ENCODE results near the gene ECEL1.

The ECEL1 gene

DNA sequence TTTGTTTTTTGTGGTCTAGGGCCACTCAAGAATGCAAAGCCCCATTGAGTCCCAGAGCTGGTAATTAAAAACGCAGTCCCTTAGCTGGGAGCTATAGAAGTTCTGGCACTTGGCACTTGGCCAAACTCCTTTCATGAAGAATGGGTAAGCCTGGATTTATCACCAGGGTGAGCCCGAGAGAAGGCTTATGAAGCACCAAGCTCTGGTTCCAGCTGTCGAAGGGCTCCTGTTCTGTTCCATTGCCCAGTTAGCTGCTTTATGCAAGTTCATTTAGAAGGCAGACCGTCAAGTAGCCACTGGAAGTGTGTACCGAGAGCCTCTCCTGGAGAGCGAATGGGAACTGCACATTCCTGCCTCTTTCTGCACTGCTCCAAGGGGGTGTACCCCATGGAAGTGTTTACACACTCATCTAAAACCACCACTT, 14.2 kb downstream of the ECEL1 start:
- Histone ChIP-seq H3K27me3 (no peaks in the 10 kb centered on the region), H3K27ac (no peak overlapping the region), H4K20me1 (no peaks in the 10 kb centered on the region; a peak in 1 of 22 replicates), H3K9me3 (replicated peaks in 1 of 11) (peaks cover 0 to 20% (median 7%) of the 10 kb centered on the region in 11 experiments; a peak in 12 of 22 replicates), H3K4me2 (no peak overlapping the region), H3K9ac (no peak overlapping the region), H3K4me1 (no peaks in the 10 kb centered on the region), H3K36me3 (no peaks in the 10 kb centered on the region), H3K4me3 (no peak overlapping the region)
- TF ChIP-seq Cebpa-rat (IDR thresholded peaks at IDR 0.05): no peak

GRCh38 chr2:232466221-232466620, 21.4 kb downstream of the ECEL1 start:
- Histone ChIP-seq H3K27ac (no peak overlapping the region), H3K36me3 (no peaks in the 10 kb centered on the region), H3K27me3 (no peaks in the 10 kb centered on the region), H3K4me2 (peak overlapping the region in 6 of 11 experiments; percentile 2 to 26 (median 18); a peak in 3 of 22 replicates), H3K4me1 (peaks cover 0 to 7% (median 4%) of the 10 kb centered on the region in 10 experiments; a peak in 4 of 20 replicates), H3K9me3 (replicated peaks in 1 of 11) (no peaks in the 10 kb centered on the region), H3K9ac (no peak overlapping the region), H3K4me3 (no peak overlapping the region), H4K20me1 (no peaks in the 10 kb centered on the region)
- no peak for TF ChIP-seq Cebpa-rat (IDR thresholded peaks at IDR 0.05)

GRCh38 chr2:232465061-232465460, 22.6 kb downstream of the ECEL1 start:
- Histone ChIP-seq H3K9me3 (replicated peaks in 1 of 11) (no peaks in the 10 kb centered on the region), H3K9ac (no peak overlapping the region), H3K4me3 (no peak overlapping the region), H3K27me3 (no peaks in the 10 kb centered on the region), H3K27ac (no peak overlapping the region), H3K4me1 (peaks cover 0 to 7% (median 4%) of the 10 kb centered on the region in 10 experiments; a peak in 4 of 20 replicates), H3K36me3 (no peaks in the 10 kb centered on the region), H4K20me1 (no peaks in the 10 kb centered on the region), H3K4me2 (no peak overlapping the region)
- TF ChIP-seq Cebpa-rat (IDR thresholded peaks at IDR 0.05): no peak

DNA sequence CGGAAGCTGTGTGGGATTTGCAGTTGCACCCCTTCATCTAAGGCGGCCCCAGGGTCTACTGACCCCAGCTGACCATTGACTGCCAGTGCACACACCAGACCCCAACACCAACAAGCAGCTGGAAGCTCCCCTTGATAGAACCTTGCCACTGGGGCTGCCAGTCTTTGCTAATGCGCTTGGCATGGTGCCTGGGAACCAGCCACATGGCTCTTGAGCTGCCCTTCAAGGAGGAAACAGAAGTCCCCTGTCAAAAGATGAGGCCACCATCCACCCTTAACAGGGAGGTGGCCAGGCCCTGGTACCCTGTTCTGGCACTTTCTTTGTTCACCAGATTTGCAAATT, 23.1 kb downstream of the ECEL1 start:
- Histone ChIP-seq H3K27ac (no peak overlapping the region), H3K9me3 (replicated peaks in 1 of 11) (no peaks in the 10 kb centered on the region), H4K20me1 (no peaks in the 10 kb centered on the region), H3K27me3 (no peaks in the 10 kb centered on the region), H3K9ac (no peak overlapping the region), H3K4me2 (no peak overlapping the region), H3K4me1 (peaks cover 0 to 7% (median 4%) of the 10 kb centered on the region in 10 experiments; a peak in 4 of 20 replicates), H3K4me3 (no peak overlapping the region), H3K36me3 (no peaks in the 10 kb centered on the region)
- TF ChIP-seq Cebpa-rat (IDR thresholded peaks at IDR 0.05): no peak

- Histone ChIP-seq H3K27me3 (no peaks in the 10 kb centered on the region), H3K9ac (no peak overlapping the region), H3K27ac (no peak overlapping the region), H3K4me1 (peaks cover 0 to 7% (median 4%) of the 10 kb centered on the region in 10 experiments; a peak in 4 of 20 replicates), H4K20me1 (no peaks in the 10 kb centered on the region), H3K4me3 (no peak overlapping the region), H3K36me3 (no peaks in the 10 kb centered on the region), H3K4me2 (no peak overlapping the region), H3K9me3 (replicated peaks in 1 of 11) (no peaks in the 10 kb centered on the region)
- TF ChIP-seq Cebpa-rat (IDR thresholded peaks at IDR 0.05): no peak
These were observed 23.7 kb downstream of the ECEL1 start for GRCh38 chr2:232463701-232464543.

DNA sequence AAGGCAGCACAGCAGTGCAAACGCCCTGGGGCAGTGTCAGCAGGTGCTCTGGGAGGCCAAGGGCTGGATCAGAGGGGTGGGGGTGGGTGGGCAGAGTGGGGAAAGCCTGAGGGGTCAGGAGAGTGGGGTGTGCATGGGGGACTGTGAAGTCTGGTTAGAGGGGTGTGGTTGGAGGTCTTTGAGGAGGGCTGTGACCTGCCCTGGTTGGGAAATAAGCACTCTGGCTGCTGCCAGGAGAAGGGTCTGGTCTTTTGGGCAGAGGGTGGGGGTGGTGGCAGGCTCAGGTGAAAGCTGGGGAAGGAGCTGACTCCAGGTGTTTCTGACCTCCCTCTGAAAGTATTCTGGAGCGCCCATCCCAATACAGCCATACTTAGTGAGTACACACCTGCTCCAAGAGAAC, 27.5 kb downstream of the ECEL1 start:
- H3K9ac ChIP-seq: no peak overlapping the region
- no peak overlapping the region for H3K4me2 ChIP-seq
- TF ChIP-seq Cebpa-rat (IDR thresholded peaks at IDR 0.05): no peak
- H3K9me3 ChIP-seq (replicated peaks in 1 of 11): no peaks in the 10 kb centered on the region
- H3K4me1 ChIP-seq: no peaks in the 10 kb centered on the region
- H4K20me1 ChIP-seq: no peaks in the 10 kb centered on the region; a peak in 1 of 22 replicates
- H3K4me3 ChIP-seq: no peak overlapping the region
- no peaks in the 10 kb centered on the region for H3K27me3 ChIP-seq
- no peak overlapping the region for H3K27ac ChIP-seq
- no peaks in the 10 kb centered on the region for H3K36me3 ChIP-seq

DNA sequence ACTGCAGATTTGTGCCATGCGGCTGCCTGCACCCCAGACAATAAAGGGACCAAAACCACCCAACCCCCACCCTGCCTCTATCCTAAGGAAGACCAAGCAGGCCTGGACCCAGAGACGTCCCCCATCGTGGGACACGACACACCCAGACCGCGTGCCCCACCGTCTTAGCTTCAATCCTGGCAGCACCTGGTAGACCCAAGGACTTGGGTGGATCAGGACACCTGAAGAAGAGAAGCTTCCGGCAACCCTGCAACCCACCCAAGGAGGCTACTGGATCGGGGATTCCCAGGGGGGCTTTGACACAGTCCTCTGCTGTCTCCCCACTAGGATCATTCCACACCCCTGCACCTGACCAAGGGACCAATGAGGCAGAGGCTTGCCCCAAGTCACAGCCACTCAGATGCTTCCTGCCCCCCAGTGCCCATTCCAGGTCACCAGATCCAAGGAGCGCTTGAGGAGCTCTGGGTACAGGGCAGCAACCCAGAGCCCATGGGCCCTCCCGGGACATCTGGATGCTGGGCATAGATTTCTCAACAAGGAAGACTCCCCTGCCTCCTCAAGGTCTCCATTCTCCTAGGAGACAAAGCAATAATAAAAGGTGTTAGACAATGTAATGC, 28.1 kb downstream of the ECEL1 start:
- Histone ChIP-seq H3K4me3 (no peak overlapping the region), H3K36me3 (no peaks in the 10 kb centered on the region), H4K20me1 (no peaks in the 10 kb centered on the region; a peak in 1 of 22 replicates), H3K9me3 (replicated peaks in 1 of 11) (no peaks in the 10 kb centered on the region), H3K4me2 (no peak overlapping the region), H3K27me3 (no peaks in the 10 kb centered on the region), H3K27ac (no peak overlapping the region), H3K4me1 (no peaks in the 10 kb centered on the region), H3K9ac (no peak overlapping the region)
- no peak for TF ChIP-seq Cebpa-rat (IDR thresholded peaks at IDR 0.05)

DNA sequence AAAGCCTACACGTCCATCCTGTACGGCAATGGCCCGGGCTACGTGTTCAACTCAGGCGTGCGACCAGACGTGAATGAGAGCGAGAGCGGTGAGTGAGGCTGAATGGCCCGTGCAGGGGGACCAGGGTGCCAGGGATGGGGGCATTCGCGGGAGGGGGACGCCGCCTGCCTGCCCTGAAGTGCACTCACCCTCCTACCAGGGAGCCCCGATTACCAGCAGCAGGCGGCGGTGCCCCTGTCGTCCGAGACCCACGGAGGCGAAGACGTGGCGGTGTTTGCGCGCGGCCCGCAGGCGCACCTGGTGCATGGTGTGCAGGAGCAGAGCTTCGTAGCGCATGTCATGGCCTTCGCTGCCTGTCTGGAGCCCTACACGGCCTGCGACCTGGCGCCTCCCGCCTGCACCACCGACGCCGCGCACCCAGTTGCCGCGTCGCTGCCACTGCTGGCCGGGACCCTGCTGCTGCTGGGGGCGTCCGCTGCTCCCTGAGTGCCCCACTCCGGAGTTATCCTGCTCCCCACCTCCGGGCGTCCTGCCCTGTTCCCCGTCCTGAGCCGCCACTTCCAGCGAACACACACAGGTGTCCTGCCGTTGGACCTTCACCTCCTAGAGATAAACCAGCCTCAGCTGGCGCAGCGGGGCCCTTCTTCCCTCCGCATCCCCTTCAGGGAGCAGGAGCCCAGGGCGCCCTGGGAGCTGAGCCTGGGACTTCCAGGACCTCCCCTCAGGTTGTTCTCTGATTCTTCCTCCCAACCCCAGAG, 28.8 kb downstream of the ECEL1 start:
- Histone ChIP-seq H3K9ac (no peak overlapping the region), H3K36me3 (no peaks in the 10 kb centered on the region), H3K27me3 (no peaks in the 10 kb centered on the region), H3K4me3 (no peak overlapping the region), H3K27ac (no peak overlapping the region), H3K9me3 (replicated peaks in 1 of 11) (no peaks in the 10 kb centered on the region), H3K4me1 (no peaks in the 10 kb centered on the region), H3K4me2 (no peak overlapping the region), H4K20me1 (no peaks in the 10 kb centered on the region; a peak in 1 of 22 replicates)
- TF ChIP-seq Cebpa-rat (IDR thresholded peaks at IDR 0.05): no peak

GRCh38 chr2:232458051-232458660, 29.5 kb downstream of the ECEL1 start:
- Histone ChIP-seq H3K4me1 (no peaks in the 10 kb centered on the region), H3K4me3 (no peak overlapping the region), H4K20me1 (no peaks in the 10 kb centered on the region; a peak in 1 of 22 replicates), H3K27me3 (no peaks in the 10 kb centered on the region), H3K4me2 (no peak overlapping the region), H3K9me3 (replicated peaks in 1 of 11) (no peaks in the 10 kb centered on the region), H3K27ac (no peak overlapping the region), H3K9ac (no peak overlapping the region), H3K36me3 (no peaks in the 10 kb centered on the region)
- no peak for TF ChIP-seq Cebpa-rat (IDR thresholded peaks at IDR 0.05)

Data from BLaER1 treated with 17β-estradiol and CSF1 and Interleukin-3, amounts not matched to agents 10 nM and 100 nM (cell line).